Neural cell (in vitro differentiated cells): ENCODE results near the gene CPS1. TPM values are rescaled to one million over a fixed set of nuclear protein-coding genes. Genes with fewer than 3 reads are reported as not detected.

Experiments
- H2AFZ ChIP-seq: fragments of 200-600, 300-800 bp; sonication (generic), shearing (Covaris generic); 2 replicates; pipeline ENCODE4 v1.6.0; 2014; ENCODE audit warnings: low read depth, mild to moderate bottlenecking, antibody characterized with exemption, low read length, moderate library complexity
- H3F3A ChIP-seq: fragments of 200-600 bp; shearing (Covaris generic); 2 replicates; pipeline ENCODE4 v1.6.1; 2016; ENCODE audit warnings: mild to moderate bottlenecking, moderate library complexity, mixed read lengths, antibody characterized with exemption, low read length; ENCODE audit not compliant: insufficient read depth, poor library complexity, severe bottlenecking
- H3K27ac ChIP-seq: fragments of 200-600, 300-800 bp; sonication (generic), shearing (Covaris generic); 2 replicates; pipeline ENCODE4 v1.5.1; 2014; ENCODE audit warnings: mild to moderate bottlenecking, low read length, moderate library complexity
- H3K27me3 ChIP-seq: fragments of 300-800, 200-600 bp; sonication (generic), shearing (Covaris generic); 2 replicates; pipeline ENCODE4 v1.6.0; 2014; ENCODE audit warnings: mild to moderate bottlenecking, low read depth, low read length, moderate library complexity; ENCODE audit not compliant: insufficient read depth
- H3K36me3 ChIP-seq: fragments of 300-800, 200-600 bp; sonication (generic), shearing (Covaris generic); 2 replicates; pipeline ENCODE4 v1.5.1; 2014; ENCODE audit warnings: mild to moderate bottlenecking, antibody characterized with exemption, low read length, moderate library complexity; ENCODE audit not compliant: insufficient read depth
- H3K4me2 ChIP-seq: fragments of 300-800, 200-600 bp; sonication (generic), shearing (Covaris generic); 2 replicates; pipeline ENCODE4 v1.6.0; 2014; ENCODE audit warnings: mild to moderate bottlenecking, low read length
- H3K4me3 ChIP-seq: fragments of 300-800, 200-600 bp; sonication (generic), shearing (Covaris generic); 2 replicates; pipeline ENCODE4 v1.5.1; 2014; ENCODE audit warnings: mild to moderate bottlenecking, low read length, moderate library complexity
- H3K79me2 ChIP-seq: fragments of 200-600 bp; shearing (Covaris generic); replicated peaks from 2 replicates; pipeline ENCODE4 v1.6.0; 2014; ENCODE audit warnings: mild to moderate bottlenecking, low read length, moderate library complexity; ENCODE audit not compliant: insufficient read depth
- H3K9ac ChIP-seq: fragments of 300-800, 200-600 bp; sonication (generic), shearing (Covaris generic); 2 replicates; pipeline ENCODE4 v1.6.1; 2016; ENCODE audit warnings: mild to moderate bottlenecking, low read length, mixed read lengths
- H3K9me2 ChIP-seq: fragments of 200-600 bp; shearing (Covaris generic); 2 replicates; pipeline ENCODE4 v1.6.1; 2016; ENCODE audit warnings: mild to moderate bottlenecking, low read length, mixed read lengths; ENCODE audit not compliant: insufficient read depth
- H3K9me3 ChIP-seq: fragments of 200-600, 300-800 bp; sonication (generic), shearing (Covaris generic); 2 replicates; pipeline ENCODE4 v1.6.1; 2016; ENCODE audit warnings: mild to moderate bottlenecking, mixed run types, low read length, moderate library complexity, mixed read lengths
- H4K20me1 ChIP-seq: fragments of 200-600 bp; shearing (Covaris generic); 2 replicates; pipeline ENCODE4 v1.6.1; 2016; ENCODE audit warnings: mild to moderate bottlenecking, mixed run types; ENCODE audit not compliant: insufficient read depth
- EP300 ChIP-seq: fragments of 450-650 bp; conservative IDR thresholded peaks from 2 replicates; pipeline ENCODE4 v1.6.1; 2014; ENCODE audit warnings: antibody characterized with exemption, mild to moderate bottlenecking, moderate library complexity; ENCODE audit not compliant: poor library complexity, severe bottlenecking
- MXI1 ChIP-seq: fragments of 450-650 bp; conservative IDR thresholded peaks from 2 replicates; pipeline ENCODE4 v1.6.1; 2014; ENCODE audit warnings: antibody characterized with exemption, mild to moderate bottlenecking; ENCODE audit not compliant: poor library complexity, severe bottlenecking
- POLR2AphosphoS5 ChIP-seq: IDR thresholded peaks from 2 replicates; pipeline ENCODE4 v1.6.1; 2012
- RAD21 ChIP-seq: fragments of 450-650 bp; conservative IDR thresholded peaks from 2 replicates; pipeline ENCODE4 v1.6.1; 2014; ENCODE audit warnings: antibody characterized with exemption, mild to moderate bottlenecking, moderate library complexity
- SMC3 ChIP-seq: fragments of 450-650 bp; conservative IDR thresholded peaks from 2 replicates; pipeline ENCODE4 v1.6.1; 2014; ENCODE audit warnings: antibody characterized with exemption, mild to moderate bottlenecking, moderate library complexity; ENCODE audit not compliant: poor library complexity
- TAF1 ChIP-seq: IDR thresholded peaks from 2 replicates; pipeline ENCODE4 v1.6.1; 2012; ENCODE audit warnings: low read depth
- polyA plus RNA-seq: library from polyadenylated mRNA; depleted of rRNA; stranded (reverse); fragments of >200 nt; gene quantifications from 2 replicates; pipeline ENCODE4 v1.2.3, GENCODE V29; 2014
- TF ChIP-seq, protein P1 (sequence below): fragments of 450-650 bp; IDR thresholded peaks from 2 replicates; pipeline ENCODE4 v1.5.1; 2014; ENCODE audit warnings: antibody characterized with exemption, mild to moderate bottlenecking, moderate library complexity; ENCODE audit not compliant: poor library complexity, severe bottlenecking
- TF ChIP-seq, protein P2 (sequence below): IDR thresholded peaks from 2 replicates; pipeline ENCODE4 v1.6.1; 2012; ENCODE audit warnings: borderline replicate concordance

The CPS1 gene
- polyA plus RNA-seq, 1 donor from 2014 or later = 0.25 TPM

DNA sequence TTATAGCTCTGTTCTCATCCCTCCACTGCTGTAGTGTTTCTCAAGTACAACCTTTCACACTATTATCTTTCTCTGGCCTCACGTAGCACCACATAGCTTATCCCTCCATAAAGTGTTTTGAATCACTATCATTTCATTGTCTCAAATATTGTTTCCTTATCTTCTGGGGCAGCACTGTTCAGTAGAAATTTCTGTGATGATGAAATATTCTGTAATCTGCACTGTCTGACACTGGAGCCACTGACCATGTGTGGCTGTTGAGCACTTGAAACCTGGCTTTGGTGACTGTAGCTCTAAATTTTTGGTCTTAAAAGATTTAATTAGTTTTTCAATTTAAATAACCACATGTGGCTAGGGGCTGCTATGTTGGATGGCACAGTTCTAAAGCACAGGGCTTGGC, 78.9 kb downstream of the CPS1 start:
- TF ChIP-seq EP300 (no peak), POLR2AphosphoS5 (no peak), RAD21 (no peak), TAF1 (no peak), MXI1 (no peak)
- TF ChIP-seq, protein P1, sequence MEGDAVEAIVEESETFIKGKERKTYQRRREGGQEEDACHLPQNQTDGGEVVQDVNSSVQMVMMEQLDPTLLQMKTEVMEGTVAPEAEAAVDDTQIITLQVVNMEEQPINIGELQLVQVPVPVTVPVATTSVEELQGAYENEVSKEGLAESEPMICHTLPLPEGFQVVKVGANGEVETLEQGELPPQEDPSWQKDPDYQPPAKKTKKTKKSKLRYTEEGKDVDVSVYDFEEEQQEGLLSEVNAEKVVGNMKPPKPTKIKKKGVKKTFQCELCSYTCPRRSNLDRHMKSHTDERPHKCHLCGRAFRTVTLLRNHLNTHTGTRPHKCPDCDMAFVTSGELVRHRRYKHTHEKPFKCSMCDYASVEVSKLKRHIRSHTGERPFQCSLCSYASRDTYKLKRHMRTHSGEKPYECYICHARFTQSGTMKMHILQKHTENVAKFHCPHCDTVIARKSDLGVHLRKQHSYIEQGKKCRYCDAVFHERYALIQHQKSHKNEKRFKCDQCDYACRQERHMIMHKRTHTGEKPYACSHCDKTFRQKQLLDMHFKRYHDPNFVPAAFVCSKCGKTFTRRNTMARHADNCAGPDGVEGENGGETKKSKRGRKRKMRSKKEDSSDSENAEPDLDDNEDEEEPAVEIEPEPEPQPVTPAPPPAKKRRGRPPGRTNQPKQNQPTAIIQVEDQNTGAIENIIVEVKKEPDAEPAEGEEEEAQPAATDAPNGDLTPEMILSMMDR = no peak
- TF ChIP-seq, protein P2, sequence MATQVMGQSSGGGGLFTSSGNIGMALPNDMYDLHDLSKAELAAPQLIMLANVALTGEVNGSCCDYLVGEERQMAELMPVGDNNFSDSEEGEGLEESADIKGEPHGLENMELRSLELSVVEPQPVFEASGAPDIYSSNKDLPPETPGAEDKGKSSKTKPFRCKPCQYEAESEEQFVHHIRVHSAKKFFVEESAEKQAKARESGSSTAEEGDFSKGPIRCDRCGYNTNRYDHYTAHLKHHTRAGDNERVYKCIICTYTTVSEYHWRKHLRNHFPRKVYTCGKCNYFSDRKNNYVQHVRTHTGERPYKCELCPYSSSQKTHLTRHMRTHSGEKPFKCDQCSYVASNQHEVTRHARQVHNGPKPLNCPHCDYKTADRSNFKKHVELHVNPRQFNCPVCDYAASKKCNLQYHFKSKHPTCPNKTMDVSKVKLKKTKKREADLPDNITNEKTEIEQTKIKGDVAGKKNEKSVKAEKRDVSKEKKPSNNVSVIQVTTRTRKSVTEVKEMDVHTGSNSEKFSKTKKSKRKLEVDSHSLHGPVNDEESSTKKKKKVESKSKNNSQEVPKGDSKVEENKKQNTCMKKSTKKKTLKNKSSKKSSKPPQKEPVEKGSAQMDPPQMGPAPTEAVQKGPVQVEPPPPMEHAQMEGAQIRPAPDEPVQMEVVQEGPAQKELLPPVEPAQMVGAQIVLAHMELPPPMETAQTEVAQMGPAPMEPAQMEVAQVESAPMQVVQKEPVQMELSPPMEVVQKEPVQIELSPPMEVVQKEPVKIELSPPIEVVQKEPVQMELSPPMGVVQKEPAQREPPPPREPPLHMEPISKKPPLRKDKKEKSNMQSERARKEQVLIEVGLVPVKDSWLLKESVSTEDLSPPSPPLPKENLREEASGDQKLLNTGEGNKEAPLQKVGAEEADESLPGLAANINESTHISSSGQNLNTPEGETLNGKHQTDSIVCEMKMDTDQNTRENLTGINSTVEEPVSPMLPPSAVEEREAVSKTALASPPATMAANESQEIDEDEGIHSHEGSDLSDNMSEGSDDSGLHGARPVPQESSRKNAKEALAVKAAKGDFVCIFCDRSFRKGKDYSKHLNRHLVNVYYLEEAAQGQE = no peak

GRCh38 chr2:210642333-210642732, 85.9 kb downstream of the CPS1 start:
- Histone ChIP-seq H3K9me2 (no peaks in the 10 kb centered on the region), H4K20me1 (no peaks in the 10 kb centered on the region), H3K9me3 (no peaks in the 10 kb centered on the region), H3K36me3 (no peaks in the 10 kb centered on the region), H3K27ac (no peak overlapping the region), H3K9ac (no peak overlapping the region), H3K27me3 (no peaks in the 10 kb centered on the region), H3K79me2 (no peaks in the 10 kb centered on the region), H2AFZ (no peak overlapping the region), H3K4me2 (no peak overlapping the region), H3F3A (no peaks in the 10 kb centered on the region), H3K4me3 (no peak overlapping the region)
- TF ChIP-seq POLR2AphosphoS5 = no peak
- peak; percentile 51 for TF ChIP-seq EP300
- no peak for TF ChIP-seq SMC3
- no peak for TF ChIP-seq RAD21
- TF ChIP-seq, protein P1 = no peak
- no peak for TF ChIP-seq MXI1

More for the DNA sequence above, 78.9 kb downstream of the CPS1 start:
- Histone ChIP-seq H3K4me3 (no peak overlapping the region), H3F3A (no peaks in the 10 kb centered on the region), H3K36me3 (no peaks in the 10 kb centered on the region), H3K79me2 (no peaks in the 10 kb centered on the region), H3K4me2 (no peak overlapping the region), H2AFZ (no peak overlapping the region), H4K20me1 (no peaks in the 10 kb centered on the region), H3K9me2 (no peaks in the 10 kb centered on the region), H3K27me3 (no peaks in the 10 kb centered on the region), H3K27ac (no peak overlapping the region), H3K9ac (no peak overlapping the region), H3K9me3 (no peaks in the 10 kb centered on the region)
